HG02571 (cell line): ENCODE results near the gene PTOV1.

Experiments used
- ATAC-seq: cut with Tn5 transposase; IDR thresholded peaks from one replicate; pipeline ENCODE4 v1.9.1; 2021; ENCODE audit warnings: mild to moderate bottlenecking, moderate library complexity; ENCODE audit not compliant: unreplicated experiment

PTOV1 gene

GRCh38 chr19:49873129-49873521, 22.2 kb downstream of the PTOV1 start:
- ATAC-seq, result no peak

GRCh38 chr19:49873834-49874233, 22.9 kb downstream of the PTOV1 start:
- ATAC-seq, result no peak

GRCh38 chr19:49874503-49875157, 23.7 kb downstream of the PTOV1 start:
- ATAC-seq, result no peak

GRCh38 chr19:49875177-49875576, 24.2 kb downstream of the PTOV1 start:
- ATAC-seq, result no peak

GRCh38 chr19:49875857-49876421, 25.0 kb downstream of the PTOV1 start:
- ATAC-seq, result no peak

- peak; percentile 40 for ATAC-seq
Measured at GRCh38 chr19:49876422-49877019, 25.6 kb downstream of the PTOV1 start.

GRCh38 chr19:49877020-49877878, 26.3 kb downstream of the PTOV1 start, which contains the start of the genes AKT1S1 and TBC1D17:
TSS of gene AKT1S1 (minus strand) at chr19:49877355. CDS start at chr19:49873295, 4,060 bp downstream.
TSS of gene TBC1D17 (plus strand) at chr19:49877702. CDS start at chr19:49877724, 22 bp downstream.
- peak; percentile 55 for ATAC-seq

DNA sequence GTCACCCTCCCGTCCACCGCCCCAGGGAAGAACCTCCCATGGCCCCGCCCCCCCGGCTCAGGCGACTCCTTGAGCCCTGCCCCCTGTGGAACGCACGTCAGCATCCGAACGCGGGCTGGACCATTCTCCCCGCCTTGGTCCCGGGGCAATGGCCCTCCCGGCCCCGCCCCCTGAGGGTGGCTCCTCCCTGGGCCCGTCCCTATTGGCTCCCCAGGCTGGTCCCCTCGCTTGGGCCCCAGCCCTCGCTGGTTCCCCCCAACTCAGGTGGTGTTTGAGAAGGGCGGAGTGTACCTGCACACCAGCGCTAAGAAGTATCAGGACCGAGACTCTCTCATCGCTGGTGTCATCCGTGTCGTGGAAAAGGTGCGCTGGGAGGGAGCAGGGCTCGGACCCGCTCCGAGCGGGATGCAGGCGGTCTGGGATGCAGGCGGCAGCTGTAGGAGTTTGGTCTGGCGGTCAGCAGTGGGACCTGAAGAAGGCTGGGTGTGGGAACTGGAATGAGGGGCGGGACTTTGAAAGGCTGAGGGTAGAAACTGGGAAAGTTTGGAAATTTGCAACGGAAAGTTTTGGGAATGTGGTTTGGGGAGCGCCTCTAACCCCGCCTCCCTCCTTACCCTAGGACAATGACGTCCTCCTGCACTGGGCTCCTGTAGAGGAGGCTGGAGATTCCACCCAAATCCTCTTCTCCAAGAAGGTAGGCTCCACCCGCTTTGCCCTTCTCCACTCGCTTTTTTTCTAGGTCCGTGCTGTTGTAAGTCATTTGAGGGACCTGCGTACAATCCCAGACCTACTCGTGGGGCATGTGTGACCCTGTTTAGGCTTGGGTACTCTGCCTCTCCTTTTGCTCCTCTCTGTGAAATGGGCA, 27.2 kb downstream of the PTOV1 start:
- ATAC-seq, result peak; percentile 39

DNA sequence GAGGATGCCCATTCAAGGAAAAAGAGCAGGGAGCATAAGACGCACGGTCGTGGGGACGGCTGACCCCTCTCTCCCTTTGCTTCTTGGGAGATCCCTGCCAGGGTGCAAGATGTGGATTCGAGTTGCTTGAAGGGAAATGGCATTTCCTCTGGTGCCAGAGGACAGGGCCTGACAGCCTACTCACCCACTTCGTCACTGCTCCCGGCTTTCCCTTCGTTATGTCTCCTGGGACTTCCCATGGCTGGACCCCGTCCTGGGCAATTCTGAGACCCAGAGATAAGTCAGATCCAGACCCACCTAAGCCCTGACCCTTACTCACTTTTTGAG, 27.7 kb downstream of the PTOV1 start:
- ATAC-seq, result no peak

DNA sequence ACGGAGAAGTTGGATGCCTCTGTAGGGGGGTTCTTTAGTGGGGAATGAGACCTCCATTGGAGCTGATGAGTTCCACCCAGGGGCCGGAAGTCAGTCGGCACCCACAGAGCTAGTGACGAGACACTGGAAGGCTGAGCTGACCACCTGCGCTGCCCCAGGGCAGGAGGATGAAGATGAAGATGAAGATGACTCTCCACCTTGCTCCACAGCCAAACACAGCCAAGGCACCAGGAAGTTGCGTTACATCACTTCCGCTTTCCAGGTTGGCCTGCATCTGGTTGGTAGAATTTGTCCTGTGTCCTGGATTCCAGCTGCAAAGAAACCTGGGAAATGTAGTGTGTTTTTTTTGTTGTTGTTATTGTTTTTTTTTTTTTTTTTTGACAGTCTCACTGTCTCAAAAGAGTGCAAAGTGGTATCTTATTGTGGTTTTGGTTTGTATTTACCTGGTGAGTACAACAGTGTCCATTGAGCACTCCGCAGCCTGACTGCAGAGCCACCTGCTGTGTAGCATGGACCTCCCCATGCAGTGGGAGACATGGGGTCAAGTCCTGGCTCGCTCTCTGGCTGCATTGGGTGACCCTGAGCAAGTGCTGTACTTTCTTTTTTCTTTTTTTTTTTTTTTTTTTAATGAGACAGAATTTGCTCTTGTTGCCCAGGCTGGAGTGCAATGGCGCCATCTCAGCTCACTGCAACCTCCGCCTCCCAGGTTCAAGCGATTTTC, 28.4 kb downstream of the PTOV1 start:
- no peak for ATAC-seq

DNA sequence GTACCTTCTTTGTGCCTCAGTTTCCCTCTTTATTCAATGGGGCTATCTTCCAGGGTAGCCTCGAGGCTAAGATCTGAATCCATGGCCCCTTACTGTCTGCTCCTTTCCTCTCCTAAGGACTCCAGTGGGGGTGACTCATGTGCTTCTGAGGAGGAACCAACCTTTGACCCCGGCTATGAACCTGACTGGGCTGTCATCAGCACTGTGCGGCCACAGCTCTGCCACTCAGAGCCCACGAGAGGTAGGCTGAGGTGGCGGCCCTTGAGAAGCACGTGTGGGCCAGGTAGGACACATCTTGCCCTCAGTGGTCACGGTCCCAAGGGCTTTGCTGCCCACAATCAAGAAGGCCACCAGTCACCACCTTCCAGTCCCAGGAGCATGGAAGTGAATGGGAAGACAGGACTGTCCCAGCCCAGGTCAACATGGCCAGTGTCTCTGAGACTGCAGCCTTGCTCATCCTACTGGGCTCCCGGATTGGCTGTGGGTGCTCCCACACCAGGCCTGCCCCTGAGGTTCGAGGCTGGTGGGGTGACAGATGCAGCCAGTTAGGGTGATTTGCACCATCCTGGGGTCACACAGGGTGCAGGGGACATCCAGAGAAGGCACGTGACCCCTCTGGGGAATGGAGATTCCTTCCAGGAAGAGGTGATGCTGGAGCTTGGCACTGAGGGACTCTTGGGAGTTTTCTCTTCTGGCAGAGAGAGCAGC, 29.4 kb downstream of the PTOV1 start:
- ATAC-seq, result no peak

DNA sequence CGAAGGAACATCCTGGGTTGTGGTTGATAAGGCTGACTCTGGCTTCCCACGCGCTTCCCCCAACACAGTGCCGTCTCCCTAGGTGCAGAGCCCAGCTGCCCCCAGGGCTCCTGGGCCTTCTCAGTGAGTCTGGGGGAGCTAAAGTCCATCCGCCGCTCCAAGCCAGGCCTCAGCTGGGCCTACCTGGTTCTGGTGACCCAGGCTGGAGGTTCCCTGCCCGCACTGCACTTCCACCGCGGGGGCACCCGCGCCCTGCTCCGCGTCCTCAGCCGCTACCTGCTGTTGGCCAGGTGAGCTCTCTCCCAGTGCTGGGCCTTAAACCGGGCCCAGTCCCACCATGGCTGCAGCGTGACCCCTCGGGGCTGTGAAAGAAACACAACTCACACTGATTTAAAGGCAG, 30.2 kb downstream of the PTOV1 start:
- no peak for ATAC-seq

DNA sequence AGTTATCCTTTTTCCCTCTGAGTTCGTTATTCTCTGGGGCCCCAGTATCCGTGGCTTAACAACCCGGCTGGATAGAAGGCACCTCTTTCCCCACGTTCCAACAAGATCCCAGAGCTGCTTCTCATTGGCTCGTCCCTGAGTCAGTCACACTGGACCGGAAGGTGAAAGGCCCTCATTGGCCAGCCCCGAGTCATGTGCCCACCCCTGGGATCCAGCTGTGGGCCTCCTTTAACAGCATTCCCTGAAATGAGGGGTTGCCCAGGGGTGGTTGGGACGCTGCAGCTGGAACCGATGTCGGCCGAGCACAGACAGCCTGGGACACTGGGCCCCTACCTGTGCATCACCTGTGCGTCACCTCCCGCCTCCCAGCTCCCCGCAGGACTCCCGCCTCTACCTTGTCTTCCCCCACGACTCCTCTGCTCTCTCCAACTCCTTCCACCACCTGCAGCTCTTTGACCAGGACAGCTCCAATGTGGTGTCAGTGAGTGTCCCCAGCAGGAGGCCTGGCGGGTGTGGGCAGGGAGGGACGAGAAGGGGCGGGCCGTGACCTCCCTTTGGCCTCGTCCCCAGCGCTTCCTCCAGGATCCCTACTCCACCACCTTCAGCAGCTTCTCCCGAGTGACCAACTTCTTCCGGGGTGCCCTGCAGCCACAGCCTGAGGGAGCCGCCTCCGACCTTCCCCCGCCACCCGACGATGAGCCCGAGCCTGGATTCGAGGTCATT, 30.9 kb downstream of the PTOV1 start:
- ATAC-seq, result no peak

DNA sequence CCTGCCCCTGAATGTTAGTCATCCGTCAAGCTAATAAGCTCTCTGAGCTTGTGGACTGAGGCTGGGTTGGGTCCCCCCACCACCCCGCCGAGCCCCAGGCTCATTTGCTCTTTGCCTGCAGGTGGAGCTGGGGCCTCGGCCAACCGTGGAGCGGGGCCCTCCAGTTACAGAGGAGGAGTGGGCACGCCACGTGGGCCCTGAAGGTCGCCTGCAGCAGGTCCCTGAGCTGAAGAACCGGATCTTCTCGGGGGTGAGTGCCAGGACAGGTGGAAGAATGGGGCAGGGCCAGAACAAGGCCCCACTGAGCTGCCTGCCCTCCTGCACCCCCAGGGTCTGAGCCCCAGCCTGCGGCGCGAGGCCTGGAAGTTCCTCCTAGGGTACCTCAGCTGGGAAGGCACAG, 31.7 kb downstream of the PTOV1 start:
- no peak for ATAC-seq

DNA sequence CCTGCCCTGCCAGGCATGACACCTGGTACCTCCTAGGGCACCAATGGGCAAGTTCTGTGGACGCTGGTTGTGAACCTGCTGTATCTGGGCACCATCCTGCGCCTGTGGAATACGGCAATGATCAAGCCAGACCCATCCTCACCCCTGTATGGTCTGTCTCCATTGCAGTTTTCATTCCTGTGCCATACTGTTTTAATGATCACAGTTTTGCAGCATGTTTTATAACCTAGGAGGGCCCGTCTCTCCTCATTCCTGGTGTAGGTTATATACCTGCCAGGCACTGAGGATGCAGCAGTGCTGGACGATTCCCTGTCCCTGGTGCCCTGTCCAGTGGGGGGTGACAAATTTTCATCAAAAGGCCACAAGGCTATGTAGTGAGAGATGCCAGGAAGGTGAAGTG, 32.1 kb downstream of the PTOV1 start:
- no peak for ATAC-seq

DNA sequence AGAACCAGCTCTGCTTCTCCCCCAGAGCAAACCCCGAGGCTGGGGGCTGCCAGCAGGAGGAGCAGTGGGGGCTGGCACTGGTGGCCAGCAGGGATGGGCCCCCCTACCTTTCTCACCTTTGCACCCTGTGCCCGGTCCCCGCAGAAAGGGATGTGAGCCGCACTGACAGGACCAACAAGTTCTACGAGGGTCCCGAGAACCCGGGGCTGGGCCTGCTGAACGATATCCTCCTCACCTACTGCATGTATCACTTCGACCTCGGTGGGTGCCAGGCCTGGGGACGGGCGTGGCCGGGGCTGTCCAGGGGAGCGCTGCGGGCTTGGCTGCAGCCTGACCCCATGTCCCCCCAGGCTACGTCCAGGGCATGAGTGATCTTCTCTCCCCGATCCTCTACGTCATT, 33.1 kb downstream of the PTOV1 start:
- ATAC-seq, result no peak

- ATAC-seq, result no peak
Measured at GRCh38 chr19:49884760-49885159, 33.8 kb downstream of the PTOV1 start.

- ATAC-seq, result no peak
Measured at GRCh38 chr19:49887037-49887664, 36.2 kb downstream of the PTOV1 start.
